ENCODE results near the gene EIF4E1B.

GRCh38 chr5:176588297-176588696, 42.2 kb upstream of the EIF4E1B start:
- TF ChIP-seq POLR2A (IDR thresholded peaks at IDR 0.05) = no peak
- TF ChIP-seq CTCF (IDR thresholded peaks at IDR 0.05) = no peak
- no peak for TF ChIP-seq POLR2AphosphoS5 (IDR thresholded peaks at IDR 0.05)
